GM18858 (cell line): ENCODE data around the gene NBDY.
"Not testable (repeated sequence)": the region's sequence is repeated elsewhere in the genome, so short reads cannot be mapped to it uniquely, and the experiment has no call there.

Source experiments
- ATAC-seq: cut with Tn5 transposase; IDR thresholded peaks from one replicate; pipeline ENCODE4 v1.9.1; 2021; ENCODE audit not compliant: unreplicated experiment

The NBDY gene

DNA sequence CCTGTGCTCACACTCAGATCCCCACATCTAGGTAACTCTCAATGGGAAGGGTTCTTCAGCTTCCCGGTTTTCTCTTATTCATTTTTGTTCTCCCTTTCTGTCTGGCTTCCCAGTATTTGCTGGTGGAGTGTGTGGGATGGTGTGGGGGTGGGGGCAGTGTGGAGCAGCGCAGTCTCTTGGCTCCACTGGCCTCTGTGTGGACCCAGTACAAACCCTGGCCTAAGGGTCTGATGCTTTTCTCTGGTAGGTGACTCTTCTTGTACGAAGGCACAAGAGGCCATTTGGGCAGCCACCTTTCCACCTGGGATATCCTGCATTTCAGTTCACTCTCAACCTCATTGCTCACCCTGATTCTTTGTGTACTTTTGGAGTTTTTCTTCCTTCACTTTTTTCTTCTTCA, 71.3 kb downstream of the NBDY start:
- no peak for ATAC-seq

DNA sequence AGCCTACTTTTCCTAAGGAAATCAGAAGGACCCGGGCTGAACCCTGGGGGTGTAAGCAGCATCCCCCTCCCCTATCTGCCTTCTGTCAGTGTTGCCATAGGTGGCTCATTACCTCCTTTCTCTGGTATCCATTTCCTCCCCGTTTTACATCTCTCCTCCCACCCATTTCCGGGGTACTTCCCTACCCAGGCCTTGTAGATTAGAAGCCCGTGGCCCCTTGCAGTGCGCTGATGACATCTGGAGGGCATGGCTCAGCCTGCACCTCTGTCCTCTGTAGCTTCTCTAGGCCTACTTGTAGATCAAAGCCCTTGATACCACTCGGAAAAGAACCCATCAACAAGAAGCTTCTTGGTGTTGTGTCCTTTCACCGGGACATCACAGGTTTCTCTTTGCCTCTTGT, 71.8 kb downstream of the NBDY start:
- ATAC-seq: peak; percentile 79

DNA sequence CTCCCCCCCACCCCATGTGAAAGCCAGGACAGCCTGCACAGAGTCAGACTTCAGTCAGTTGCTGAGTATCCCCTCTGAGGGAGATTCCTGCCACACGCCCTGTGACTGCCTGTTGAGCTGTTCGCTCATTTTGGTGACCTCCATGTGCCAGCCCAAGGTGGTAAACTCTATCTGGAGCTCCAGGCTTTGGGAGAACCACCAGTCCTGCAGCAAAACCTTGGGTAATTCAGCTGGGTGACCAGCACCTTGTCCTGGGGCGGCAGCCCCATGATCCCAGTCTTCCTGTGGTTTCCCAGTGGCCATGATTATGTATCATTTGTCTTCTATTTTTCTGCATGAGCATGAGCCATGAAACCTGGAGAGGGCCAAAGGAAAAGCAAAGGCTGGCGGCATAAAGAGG, 73.4 kb downstream of the NBDY start:
- ATAC-seq: no peak

DNA sequence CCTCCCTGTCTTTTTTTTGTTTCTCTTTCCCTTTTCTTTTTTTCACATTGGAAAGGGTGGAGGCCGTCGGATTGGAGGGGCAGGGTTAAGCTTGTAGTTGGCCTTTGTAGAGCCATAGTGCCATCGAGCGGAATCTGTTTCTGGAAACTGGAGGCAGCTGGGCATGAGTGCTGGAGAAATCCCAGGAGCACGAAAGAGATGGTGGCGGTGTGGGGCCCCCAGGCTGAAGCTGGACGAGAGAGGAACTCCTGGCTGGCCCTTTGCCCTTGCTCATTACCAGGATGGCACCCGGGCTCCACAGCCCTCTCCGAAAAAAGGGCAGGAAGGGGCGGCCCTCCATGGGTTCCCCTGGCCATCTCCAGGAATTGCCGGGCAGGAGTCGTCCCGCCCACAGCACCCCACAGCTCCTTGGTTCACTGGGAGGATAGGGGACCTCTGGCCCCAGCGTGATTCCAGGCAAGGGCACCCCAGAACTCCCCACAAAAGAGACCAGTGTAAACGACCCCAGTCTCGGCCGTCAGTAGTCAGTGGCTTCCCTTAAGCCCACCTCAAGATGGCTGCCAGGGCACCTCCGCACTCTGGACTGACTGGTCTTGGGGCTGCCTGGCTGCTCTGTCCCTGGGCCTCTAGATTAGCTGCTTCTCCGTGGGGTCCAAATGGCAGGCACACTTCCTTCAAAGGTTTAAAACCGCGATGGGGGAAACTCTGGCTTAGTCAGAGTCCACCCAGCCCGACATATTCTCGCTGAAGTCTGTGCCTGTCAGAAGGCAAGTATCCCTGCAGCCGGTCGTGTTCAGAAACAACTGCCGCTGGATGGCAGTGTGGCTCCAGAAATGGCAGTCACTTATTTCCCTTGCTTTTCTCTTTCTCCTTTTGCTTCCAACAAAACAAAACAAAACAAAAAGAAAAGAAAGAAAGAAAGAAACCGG, 74.1 kb downstream of the NBDY start:
- ATAC-seq: no peak

DNA sequence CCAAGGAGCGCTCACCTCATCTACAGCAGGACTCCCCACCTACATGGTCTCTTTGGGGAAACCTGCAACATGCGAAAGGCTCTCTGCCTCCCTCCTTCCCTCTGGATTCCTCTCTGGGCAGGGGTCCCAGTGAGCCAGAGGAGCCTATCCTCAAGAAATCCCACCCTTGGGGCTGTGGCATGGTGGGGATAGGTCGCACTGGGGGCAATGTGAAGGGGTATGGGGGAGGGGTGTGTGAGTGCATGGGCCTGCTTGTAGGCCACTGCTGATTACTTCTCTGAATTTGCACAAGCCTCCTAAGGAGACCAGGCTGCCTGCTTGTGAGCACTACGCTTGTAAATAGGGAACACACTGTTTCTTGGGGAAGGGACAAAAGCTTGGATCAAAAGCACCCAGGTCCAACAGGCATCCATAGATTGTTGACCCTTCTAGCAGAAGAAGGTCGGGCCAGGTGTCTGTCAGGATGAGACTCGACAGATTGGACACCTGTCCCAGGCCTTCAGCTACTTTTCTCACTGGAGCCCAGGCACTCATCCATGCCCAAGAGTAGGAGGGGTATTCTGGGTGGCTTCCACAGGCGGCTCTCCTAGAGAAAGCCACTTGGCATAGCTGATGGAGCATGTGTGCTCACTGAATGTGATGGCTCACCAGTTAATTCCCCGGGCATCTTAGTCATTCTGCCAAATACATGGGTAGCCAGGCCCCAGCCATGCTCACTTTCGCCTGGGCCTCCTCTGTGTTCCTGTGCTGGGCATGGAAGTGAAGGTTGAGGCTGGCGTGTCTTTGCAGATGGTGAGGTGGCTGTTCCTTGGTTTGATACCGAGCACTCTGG, 75.0 kb downstream of the NBDY start:
- ATAC-seq: no peak

DNA sequence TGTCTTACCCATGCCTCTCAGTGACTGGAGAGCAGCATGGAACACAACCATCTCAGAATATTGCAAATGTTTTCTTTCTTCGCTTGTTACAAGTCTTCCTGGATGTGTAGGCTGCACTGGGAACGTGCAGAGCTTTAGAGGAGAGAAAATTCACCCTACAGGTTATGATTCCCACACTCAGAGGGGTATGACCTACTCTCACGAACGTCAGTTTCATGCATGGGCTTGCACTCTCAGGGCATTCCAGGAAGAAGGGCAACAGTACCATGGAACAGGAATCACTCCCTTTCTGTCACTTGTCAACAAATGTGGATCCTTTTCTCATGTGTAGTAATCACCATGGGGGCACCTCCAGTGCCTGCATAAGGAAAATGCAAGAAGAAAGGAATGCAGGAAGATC, 75.8 kb downstream of the NBDY start:
- no peak for ATAC-seq

DNA sequence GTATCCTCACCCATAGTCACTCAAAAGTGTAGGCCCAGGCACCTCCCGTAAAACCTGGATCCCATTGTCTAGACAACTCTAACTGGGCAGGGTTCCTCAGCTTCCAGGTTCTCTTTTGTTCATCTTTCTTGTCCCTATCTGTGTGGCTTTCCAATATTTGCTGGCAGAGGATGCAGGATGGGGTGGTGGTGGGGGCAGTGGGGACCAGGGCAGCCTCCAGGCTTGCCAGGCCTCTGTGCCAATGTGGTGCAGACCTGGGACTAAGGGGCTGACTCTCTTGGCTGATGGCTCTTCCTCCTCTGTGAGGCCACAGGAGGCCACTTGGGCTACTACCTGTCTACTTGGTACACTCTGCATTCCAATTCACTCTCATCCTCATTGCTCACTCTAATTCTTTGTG, 76.4 kb downstream of the NBDY start:
- ATAC-seq: no peak

DNA sequence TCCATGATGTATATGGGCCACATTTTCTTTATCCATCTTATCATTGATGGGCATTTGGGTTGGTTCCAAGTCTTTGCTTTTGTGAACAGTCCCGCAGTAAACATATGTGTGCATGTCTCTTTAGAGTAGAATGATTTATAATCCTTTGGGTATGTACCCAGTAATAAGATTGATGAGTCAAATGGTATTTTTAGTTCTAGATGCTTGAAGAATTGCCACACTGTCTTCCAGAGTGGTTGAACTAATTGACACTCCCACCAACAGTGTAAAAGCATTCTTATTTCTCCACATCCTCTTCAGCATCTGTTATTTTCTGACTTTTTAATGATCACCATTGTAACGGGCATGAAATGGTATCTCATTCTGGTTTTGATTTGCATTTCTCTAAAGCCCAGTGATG, 77.1 kb downstream of the NBDY start:
- ATAC-seq: not testable (repeated sequence)

DNA sequence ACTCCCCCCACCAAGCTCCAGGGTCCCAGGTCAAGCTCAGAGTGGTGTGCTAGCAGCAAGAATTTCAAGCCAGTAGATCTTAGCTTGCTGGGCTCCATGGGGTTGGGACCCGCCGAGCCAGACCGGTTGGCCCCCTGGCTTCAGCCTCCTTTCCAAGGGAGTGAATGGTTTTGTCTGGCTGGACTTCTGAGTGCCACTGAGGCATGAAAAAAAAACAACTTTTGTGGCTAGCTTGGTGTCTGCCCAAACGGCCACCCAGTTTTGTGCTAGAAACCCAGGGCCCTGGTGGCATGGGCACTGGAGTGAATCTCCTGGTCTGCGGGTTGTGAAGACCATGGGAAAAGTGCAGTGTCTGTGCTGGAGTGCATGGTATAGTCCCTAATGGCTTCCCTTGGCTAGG, 82.6 kb downstream of the NBDY start:
- no peak for ATAC-seq

DNA sequence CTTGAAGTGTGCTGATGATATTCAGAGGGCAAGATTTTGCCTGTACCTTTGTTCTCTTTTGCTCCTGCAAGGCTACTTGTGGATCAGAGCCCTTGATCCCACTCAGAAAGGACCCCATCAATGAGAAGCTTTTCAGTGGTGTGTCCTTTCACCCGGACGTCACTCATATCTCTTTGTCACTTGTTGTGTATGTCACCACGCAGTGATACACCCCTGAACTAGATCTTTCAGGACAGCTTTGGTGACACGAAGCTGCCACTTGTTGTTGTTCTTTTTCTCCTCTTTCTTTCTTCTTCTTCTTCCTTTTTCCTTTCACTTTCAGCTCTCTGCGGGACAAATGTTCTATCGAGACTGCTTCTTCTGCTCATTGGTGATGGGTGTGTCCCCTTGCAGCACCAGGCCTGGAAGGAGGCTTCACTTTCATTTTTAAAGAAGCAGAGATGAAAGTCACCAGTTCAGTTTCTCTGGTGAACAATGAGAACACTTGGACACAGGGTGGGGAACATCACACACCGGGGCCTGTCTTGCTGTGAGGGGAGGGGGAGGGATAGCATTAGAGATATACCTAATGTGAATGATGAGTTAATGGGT, 83.6 kb downstream of the NBDY start:
- peak; percentile 94 for ATAC-seq

DNA sequence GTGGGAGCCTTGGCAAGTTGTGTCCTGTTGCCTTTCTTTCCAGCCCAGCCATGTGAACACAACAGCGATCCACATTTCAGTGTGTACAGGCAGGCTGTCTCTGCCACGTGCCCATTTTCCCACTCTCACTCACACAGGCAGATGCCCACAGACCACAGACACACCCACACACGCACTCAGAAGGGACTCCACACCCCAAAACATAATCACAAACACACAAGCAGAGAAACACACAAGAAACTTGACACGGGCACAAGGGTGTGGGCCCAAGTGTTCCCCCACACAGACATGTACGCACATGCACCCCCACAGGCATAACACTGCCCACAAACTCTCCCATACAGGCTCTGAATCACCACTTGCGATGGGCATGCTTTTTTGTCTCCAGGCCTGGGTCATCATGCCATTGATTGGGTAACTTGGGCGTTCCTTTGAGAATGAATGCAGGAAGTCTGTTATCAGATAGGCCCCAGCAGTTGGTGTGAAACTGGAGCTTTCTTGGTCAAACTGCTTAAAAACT, 84.3 kb downstream of the NBDY start:
- ATAC-seq: no peak

DNA sequence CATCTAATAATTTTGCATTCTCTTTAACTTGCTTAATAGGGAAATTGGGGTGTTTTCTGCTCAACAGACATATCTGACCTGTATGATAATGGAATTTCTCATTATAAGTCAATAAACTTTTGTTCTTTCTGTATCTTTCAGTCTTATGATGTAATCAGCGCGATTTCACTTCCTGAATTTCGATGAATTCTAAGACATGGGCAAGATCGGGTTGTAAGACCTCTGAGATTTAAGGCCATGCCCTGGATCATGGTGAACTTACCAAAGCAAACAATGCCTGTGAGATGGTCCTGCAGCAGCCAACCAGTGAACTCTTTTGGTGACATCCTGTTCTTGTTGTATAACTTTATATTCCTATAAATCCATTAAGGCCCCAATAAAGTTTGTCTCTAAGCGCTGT, 88.1 kb downstream of the NBDY start:
- no peak for ATAC-seq

DNA sequence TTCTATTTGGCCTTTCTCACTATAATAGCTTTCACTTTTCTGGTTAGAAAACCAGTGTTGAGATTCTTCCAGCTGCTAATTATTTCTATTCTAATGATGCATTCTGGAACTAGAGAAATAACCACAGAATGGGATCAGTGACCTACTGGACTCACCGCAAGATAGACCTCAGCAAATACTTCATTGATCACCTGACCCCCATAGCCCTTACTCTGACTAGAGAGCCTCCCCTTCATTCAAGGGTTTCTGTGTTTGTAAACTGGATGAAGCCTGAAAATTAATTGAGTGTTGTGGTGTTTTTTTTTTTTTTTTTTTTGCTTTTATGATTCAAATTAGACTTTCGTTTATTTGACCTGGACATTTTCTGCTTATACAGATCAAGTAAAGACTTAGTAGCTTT, 97.0 kb downstream of the NBDY start:
- no peak for ATAC-seq

DNA sequence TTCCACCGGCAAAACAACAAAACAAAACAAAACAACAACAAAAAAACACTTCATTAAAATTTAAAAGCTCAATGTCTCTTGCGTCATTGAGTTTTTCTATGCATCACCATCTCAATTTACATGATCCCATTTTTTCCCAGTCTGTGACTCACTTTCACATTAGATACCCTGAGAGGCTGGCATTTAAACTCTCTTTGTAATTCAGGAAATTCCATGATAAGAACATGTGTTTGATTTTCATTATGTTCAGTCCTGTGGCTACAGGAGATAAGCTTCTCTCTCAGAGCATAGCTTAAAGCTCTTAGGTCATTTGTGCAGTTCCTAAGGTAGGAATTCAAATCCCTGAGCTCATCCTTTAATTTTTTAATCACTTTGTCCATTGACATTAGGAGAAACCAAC, 104.6 kb downstream of the NBDY start:
- ATAC-seq: no peak

DNA sequence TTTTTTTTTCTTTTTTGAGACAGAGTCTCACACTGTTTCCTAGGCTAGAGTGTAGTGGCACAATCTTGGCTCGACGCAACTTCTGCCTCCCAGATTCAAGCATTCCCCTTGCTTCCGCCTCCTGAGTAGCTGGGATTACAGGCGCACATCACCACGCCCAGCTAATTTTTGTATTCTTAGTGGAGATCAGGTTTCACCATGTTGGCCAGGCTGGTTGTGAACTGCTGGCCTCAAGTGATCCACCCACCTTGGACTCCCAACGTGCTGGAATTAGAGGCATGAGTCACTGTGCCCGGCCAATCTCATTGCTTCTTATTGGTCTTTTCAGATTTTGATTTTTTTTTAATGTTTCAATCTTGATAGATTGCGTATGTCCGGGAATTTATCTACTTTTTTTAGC, 124.4 kb downstream of the NBDY start:
- no peak for ATAC-seq

DNA sequence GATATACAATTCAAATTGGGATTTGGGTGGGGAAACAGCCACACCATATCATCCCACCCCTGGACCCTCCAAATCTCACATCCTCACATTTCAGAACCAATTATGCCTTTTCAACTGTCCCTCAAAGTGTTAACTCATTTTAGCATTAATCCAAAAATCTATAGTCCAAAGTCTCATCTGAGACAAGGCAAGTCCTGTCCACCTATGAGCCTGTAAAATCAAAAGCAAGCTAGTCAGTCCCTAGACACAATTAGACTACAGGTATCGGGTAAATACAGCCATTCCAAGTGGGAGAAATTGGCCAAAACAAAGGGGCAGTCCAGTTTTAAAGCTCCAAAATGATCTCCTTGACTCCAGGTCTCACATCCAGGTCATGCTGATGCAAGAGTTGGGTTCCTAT, 128.0 kb downstream of the NBDY start:
- no peak for ATAC-seq

DNA sequence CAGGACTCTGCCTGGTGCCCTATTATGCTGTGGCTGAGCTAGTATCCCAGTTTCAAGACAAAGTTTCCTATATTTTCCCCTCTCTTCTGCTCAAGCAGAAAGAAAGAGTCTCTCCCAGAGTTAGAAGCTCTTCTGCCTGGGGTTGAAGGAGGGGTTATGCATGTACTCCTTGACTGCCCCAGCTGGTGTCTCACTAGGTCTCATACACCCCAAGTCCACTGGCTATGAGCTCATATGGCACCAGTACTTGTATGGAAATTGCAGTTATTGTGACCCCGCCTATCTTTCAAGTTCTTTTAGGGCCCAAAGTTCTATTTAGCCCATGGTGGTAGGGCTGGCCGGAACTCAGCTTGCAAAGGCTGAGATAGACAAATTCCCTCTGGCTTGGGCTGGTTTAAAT, 131.8 kb downstream of the NBDY start:
- ATAC-seq: no peak
